Suppressor macrophage treated with lipopolysaccharide for 1 hour (primary cell): ENCODE measurements around the gene KLF3.

Experiments
- DNase-seq, 3 donors: peaks; one replicate each; pipeline ENCODE4 v3.0.0-alpha.2; 2020 to 2022

KLF3 gene

DNA sequence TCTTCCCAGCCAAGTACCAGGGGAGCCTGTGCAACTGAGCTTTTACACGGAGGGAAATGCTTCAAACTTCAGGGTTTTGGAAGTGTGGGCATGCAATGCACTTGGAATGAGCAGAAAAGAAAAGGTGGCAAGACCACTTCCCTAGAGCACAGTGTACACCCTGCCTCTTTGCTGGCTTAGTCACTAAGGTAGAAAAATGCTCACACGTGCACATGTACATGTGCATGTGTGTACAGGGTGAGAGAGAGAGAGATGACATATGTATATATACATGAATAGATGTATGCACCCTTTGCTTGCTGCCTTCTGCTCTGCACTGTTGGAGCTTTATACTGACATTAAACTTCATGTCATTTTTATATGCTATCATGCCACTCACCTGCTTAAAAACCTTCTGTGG lies 7.9 kb upstream of the KLF3 start:
- no peak for DNase-seq

- no peak for DNase-seq
Measured at GRCh38 chr4:38659346-38659745, 4.7 kb upstream of the KLF3 start.

DNA sequence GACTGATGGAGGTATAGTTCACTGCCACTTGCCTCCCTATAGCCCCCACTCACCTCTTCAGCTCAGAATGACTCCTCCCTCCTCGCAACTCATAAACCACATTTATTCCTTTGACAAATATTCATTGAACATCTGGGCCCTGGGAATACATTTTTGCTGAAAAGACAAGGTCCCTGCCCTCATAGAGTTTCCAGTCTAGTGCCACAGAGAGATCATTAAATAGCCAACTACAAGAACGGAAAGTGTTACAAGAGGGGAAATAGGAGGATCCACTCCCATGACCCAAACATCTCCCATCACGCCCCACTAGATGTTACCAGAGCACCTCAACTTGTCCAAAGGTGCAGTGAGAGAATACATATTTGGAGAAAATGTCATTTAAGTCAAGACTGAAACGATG lies 3.2 kb upstream of the KLF3 start:
- DNase-seq, result no peak

DNA sequence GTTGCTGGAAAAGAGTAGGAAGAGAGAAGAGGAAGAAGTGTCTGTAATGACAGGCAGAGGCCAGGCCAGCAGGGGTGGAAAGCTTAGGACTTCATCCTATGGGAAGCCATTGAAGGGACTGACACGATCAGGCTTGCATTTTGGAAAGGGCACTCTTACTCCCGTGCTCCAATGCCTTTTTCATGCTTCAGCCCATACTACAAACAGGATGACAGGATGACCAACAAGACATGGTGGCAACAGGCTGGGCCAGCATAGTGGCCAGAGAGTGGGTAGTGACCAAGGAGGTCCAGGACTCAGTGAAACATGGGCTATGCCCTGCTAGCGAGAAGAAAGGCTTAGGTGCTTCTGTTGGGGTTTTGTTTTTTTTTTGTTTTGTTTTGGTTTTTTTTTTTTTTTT lies 2.6 kb upstream of the KLF3 start:
- DNase-seq, result no peak

DNA sequence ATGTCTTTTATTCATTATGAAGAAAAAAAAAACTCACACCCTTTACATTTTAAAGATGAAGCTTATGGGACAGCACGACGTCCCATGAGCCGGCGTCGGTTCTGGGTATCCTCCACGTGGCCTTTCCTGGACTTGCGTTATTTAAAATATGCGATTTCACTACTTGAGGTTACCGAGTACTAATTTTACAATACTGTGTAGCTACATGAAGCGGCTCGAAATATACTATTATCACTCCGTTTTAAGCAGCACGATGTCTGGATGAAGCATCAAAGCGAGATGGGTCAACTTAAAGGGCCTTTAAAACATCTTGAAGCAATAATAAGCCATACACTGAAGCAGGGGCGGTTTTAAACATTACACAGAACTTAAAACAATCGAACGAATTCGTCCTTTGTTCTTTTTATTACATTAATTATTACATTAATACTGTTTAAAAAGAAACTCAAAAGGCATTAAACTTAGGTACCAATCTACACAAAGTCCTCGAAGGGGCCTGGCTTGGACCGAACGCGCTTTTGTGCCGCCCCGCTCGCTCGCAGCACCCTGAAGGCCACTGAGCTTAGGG lies 1.4 kb upstream of the KLF3 start:
- DNase-seq, result no peak

GRCh38 chr4:38663090-38663800 lies 754 bp upstream of the KLF3 start:
- peak; percentile 76 to 89 (median 79) for DNase-seq

DNA sequence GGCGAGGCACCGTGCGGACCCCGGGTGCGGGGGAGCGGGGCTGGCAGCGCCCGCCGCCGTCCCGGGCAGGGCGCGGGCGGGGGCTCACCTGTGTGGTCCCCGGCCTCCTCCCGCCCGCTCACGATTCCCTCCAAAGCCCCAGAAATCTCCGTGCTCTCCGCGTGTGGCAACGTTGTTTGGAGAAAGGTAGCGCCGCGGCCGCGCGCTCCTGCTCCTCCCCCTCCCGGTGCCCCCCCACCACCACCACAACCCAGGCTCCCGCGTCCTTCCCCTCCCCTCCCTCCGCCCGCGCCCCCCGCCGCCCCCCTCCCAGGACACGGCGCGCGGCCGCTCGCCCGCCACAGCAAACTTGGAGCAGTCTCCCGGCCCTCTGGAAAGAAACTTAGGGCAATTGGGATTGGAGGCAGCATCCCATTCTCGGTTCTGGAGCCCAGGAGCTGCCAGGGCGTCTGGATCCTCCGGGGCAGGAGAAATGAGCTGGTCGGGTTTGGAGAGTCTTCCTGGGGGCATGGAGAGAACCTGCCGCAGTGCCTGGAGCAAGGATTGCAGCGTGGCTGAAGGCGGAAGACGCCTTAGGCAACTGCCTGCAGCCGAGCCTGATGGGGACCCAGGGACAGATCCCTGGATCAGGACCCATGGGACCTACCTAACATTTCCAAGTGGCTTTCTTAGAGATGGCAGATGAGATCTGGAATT lies 855 bp downstream of the KLF3 start:
- peak; percentile 50 to 71 (median 62) for DNase-seq

DNA sequence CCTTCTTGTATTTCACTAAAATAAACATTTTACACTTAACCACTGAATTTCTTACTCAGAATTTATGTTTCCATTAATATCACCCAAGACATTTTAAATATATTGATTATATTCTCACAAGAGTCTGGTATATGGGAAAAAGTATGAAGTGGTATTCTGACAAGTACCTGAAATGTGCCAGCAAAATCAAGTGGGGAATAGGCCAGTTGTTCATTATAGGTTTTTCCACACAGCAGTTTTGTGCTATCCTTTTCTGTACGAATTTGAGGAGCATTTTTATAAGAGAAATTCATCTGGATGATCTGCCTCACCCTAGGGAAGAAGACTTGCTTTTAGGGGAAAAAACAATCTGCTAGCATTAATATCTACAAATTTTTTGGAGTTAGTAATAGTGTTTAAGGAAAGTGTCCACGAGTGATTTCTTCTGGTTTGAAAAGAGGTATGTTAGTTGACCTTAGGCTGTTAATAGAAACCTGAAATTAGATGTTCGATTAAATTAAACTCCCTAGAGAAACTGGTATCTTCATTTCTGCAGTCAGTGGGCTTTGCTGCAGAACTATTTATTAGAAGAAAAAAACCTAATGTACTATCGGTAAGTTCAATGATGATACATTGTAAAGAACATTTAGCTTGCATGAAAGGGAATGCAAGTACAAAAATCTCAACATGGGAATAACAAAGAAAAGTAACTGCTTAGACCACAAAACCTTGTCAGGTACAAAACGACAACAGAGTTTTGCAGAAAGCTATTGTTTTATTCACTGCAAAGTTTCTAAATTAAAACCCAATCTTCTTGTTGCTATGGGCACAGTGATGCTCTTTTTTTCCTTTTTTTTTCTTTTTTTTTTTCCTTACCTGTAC lies 1.8 kb downstream of the KLF3 start:
- no peak for DNase-seq

GRCh38 chr4:38666766-38667084 lies 2.7 kb downstream of the KLF3 start:
- DNase-seq, result no peak

- peak; percentile 81 to 88 (median 85) for DNase-seq
Measured at GRCh38 chr4:38667085-38667893, 3.3 kb downstream of the KLF3 start.

DNA sequence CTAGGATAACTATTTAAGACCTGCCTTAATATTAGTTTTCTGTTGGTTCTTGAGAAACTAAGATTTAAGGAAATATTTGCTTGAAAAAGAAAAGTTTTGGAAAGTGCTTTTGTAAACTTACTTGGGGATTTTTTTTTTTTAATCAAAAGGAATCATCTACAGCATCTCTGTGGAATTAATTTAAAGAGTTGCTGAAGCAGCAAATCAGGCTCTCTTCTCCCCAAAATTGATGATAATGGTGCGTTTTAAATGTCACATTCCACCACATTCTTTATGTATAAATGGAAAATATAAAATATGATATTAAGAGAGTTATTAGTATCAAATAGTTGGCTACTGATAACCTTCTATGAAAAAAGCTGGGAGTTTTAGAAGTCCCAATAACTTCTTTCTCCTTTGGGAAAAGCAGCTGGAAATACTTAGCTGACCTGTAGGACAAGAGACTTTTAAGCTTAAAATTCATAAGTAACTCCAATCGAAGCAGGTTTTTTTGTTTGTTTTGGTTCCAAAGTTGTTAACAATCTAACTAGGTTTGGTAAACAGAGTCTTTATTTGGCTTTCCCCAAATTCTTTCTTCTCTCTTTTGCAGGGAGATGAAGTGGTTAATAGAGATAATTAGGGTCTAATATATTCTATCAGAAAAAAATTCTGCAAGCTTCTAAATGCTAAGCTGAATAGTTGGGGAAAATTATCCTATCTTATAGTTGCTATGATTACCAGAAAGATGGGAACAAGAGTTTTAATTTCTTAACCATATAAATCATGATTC lies 4.4 kb downstream of the KLF3 start:
- DNase-seq, result no peak

DNA sequence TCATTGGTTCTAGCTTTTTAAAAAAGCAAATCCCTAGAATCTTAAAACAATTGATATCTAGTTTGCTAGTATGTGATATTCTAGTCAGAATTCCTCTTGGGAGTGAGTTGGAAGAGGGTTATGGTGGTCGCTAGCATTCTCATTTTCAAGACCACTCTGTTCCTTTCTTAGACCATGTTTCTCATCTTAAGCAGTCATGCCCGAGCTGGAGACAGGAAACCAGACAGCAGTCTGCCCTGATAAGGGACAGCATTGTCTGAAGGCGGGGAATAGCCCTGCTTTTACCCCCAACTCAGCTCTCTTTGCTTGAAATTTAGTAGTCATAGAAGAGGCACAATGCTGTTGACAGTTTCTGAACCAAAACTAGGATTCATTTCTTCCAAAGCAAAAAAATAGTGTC lies 5.2 kb downstream of the KLF3 start:
- no peak for DNase-seq

DNA sequence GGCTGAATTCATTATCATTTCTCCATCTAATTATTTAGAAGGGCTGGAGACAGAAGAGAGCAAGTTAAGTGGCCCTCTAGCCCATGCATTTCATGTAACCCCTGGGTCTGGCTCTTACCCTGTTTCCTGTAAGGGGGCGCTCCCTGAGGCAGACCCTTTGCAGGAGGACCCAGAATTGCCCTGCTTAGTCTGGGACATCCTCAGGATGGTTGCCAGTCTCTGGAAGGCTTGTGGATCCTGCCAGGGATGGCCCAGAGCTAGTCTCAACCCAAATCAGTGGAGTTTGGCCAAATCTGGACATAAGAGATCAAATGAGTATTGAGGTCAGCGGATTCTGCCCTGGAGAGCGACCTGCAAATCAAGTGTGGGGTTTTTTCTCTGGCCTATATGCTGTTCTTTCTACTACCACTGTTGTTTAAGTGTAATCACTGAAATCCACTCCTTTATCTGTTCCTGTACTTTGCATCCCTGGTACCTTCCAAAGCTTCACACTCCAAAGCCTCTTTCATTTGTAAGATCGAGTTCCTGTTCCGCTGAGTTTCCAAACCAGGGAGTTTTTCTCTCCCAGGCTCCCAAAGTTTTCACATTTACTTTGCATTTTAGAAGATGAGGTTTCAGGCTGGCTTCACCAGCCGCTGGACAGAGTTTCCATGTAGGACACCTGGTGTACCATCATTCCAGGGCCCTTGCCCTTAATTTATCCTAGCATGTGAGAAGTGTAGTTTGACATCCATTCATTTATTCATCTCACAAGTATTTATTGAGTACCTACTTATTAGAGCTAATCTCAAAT lies 6.3 kb downstream of the KLF3 start:
- DNase-seq, result no peak

- DNase-seq, result peak; percentile 43 to 57 (median 51)
Measured at GRCh38 chr4:38670939-38671591, 7.1 kb downstream of the KLF3 start.

DNA sequence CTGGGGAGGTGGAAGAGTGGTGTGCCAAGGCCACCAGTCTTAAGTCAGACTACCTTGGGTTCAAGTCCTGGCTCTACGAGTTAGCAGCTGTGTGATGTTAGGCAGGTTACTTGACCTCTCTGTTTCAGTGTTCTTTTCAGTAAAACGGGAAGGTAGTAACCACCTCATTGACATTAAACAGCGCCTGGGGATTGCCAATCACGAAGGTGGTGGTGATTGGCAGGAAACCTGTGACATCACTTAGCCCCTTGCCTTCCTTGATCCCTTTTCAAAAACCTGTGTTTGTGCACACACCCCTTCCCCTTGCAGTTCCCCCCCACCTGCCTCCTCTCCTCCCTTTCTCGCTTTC lies 7.6 kb downstream of the KLF3 start:
- DNase-seq, result no peak

- no peak for DNase-seq
Measured at GRCh38 chr4:38672074-38672396, 8.0 kb downstream of the KLF3 start.

DNA sequence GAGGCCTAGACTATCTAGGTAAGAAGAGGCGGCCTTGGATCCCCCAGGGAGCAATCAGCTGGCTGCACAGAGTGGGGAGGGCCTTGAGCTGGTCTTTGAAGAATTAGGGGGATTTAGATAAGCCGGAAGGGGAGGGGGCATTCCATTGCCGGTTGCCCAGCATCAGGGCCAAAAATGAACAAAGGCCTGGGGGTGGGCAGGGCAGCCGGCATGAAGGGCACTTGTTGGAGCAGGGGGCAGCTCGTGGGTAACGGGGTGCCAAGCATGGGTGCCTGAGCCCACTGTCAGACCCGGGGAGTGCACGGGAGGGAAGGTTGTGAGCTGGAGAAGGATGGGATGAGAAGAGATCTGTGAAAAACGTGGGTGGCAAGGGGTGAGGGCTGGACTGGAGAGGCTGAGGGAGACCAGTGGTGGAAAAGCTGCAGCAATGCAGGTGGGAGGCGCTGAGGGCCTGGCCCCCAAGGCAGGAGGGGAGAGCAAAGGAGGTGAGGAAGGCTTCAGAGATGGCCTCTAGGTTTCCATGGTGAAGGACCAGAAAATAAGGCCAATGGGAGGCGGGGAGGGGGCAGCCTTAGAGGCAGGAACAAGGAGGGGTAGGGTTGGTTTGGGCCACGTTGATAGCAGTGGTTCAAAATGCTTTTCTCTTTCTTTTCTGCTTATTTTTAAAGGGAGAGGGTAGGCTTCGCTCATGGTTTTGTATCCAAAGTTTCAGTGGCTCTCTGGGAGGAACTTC lies 8.6 kb downstream of the KLF3 start:
- DNase-seq, result no peak

DNA sequence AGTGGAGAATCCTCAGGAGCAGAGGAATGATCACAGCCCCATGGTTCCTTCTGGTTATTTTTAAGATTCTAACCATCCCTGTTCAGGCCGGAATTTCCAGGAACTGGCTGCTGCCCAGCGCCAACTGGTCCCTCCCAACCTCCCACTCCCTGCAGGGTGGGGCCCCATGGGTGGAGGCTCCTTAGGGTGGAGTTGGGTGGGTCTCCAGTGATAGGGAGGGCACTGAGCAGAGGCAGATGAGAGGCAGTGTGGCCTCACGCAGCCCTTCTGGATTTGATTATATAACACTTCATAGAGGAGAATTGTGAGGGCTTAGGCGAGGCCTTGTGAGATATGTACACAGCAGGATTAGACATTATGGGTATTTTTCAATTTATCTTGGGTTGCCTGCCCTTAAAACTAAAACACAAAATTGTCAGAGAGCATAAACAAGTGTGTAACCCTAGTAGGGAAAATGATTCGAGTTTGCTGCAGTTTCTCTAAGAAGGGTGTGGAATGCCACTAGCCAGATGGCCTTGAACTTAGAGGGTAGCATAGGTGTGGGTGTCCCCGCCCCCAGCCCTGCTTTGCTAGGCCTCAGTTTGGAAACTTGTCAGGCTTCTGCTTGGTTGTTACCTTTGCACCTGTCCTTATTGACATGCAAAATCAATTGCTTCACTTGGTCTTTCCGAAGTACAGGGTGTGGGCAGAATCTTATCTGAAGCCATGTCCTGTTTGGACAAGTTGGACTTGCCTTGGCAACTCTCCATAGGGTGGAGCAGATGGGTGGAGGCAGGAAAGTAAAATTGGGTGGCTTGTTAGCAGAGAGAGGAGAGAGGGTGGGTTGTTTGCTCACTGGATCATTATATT lies 9.4 kb downstream of the KLF3 start:
- DNase-seq, result peak; percentile 55 to 69 (median 64)
